ENCODE data around the gene NMT2.

DNA sequence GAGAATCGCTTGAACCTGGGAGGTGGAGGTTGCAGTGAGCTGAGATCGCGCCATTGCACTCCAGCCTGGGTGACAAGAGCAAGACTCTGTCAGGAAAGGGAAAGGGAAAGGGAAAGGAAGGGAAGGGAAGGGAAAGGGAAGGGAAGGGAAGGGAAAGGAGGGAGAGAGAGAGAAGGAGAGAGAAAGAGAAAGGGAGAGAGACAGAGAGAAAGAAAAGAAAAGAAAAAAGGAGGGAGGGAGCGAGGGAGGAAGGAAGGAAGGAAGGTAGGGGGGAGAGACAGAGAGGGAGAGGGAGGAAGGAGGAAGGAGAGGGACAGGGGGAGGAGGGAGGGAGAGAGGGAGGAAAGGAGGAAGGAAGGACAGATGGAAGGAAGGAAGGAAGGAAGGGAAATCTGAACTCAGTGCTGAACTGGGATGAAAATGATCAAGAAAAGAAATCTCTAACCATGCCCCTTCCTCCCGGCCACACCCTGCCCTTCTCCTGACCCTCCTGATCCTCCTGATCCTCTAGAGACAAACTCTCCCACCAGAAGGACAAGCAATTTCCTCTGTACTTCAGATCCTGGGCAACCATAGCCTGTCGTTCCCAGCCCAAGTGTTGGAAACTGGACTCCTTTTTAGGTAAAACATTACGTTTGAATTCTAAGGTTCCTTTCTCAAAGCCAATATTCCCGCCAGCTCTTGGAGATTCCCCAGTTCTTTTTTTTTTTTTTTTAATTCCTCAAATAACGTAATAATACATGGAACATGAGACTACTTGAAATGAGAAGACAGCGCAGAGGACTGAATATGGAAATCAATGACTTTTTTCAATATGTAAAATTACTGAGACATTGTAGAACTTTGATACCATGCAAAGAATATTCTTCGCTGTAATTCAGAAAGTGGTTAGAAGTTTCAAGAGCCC, 32.1 kb downstream of the NMT2 start:
- TF ChIP-seq, protein P1, sequence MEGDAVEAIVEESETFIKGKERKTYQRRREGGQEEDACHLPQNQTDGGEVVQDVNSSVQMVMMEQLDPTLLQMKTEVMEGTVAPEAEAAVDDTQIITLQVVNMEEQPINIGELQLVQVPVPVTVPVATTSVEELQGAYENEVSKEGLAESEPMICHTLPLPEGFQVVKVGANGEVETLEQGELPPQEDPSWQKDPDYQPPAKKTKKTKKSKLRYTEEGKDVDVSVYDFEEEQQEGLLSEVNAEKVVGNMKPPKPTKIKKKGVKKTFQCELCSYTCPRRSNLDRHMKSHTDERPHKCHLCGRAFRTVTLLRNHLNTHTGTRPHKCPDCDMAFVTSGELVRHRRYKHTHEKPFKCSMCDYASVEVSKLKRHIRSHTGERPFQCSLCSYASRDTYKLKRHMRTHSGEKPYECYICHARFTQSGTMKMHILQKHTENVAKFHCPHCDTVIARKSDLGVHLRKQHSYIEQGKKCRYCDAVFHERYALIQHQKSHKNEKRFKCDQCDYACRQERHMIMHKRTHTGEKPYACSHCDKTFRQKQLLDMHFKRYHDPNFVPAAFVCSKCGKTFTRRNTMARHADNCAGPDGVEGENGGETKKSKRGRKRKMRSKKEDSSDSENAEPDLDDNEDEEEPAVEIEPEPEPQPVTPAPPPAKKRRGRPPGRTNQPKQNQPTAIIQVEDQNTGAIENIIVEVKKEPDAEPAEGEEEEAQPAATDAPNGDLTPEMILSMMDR (IDR thresholded peaks at IDR 0.05) = no peak
- TF ChIP-seq POLR2A (IDR thresholded peaks at IDR 0.05) = no peak
